Urinary bladder (tissue), 4 donors: ENCODE data around the gene CAMK1D. TPM values are rescaled to one million over a fixed set of nuclear protein-coding genes. Genes with fewer than 3 reads are reported as not detected.
"Not testable (repeated sequence)": the region's sequence is repeated elsewhere in the genome, so short reads cannot be mapped to it uniquely, and the experiment has no call there.

Experiments
- DNase-seq: peaks from one replicate; pipeline ENCODE4 v3.0.0-alpha.2; 2015; ENCODE audit errors: extremely low spot score
- H3K27ac ChIP-seq: one replicate; pipeline ENCODE4 v1.5.1; 2013; ENCODE audit warnings: low read depth, mild to moderate bottlenecking, moderate library complexity
- H3K36me3 ChIP-seq: one replicate; pipeline ENCODE4 v1.6.1; 2013; ENCODE audit warnings: mild to moderate bottlenecking, moderate library complexity; ENCODE audit not compliant: insufficient read depth
- H3K4me1 ChIP-seq: one replicate; pipeline ENCODE4 v1.6.1; 2013; ENCODE audit warnings: mild to moderate bottlenecking, moderate library complexity; ENCODE audit not compliant: insufficient read depth
- H3K4me3 ChIP-seq: one replicate; pipeline ENCODE4 v1.5.1; 2013; ENCODE audit warnings: low read depth, low read length
- WGBS: extraction: QIAGEN DNeasy Blood & Tissue Kit; methylation state at CpG from one replicate; pipeline ENCODE4 v1.1.7; 2013; 5-methylcytosine and 5-hydroxymethylcytosine counted together
- polyA plus RNA-seq: library from polyadenylated mRNA; stranded (reverse); fragments of 200-250 nt; gene quantifications from one replicate; pipeline ENCODE4 v1.2.3, GENCODE V29; 2013
- total RNA-seq: library from RNA; depleted of rRNA; stranded (reverse); fragments of >200 nt; gene quantifications from one replicate; pipeline ENCODE4 v1.2.3, GENCODE V29; 2014
- donor health status: healthy with polysubstance abuse.
- donor health status: healthy.

The CAMK1D gene
- 7.6 TPM for total RNA-seq
- polyA plus RNA-seq = 5.6 TPM

- peak within 1 kb of the TSS; percentile 87 for H3K27ac ChIP-seq
- no peak for DNase-seq
- no peaks in the 10 kb centered on the region for H3K4me1 ChIP-seq
- 1% methylated on average over 92 of the region's 95 CpGs for WGBS
- peak within 1 kb of the TSS; percentile 89 for H3K4me3 ChIP-seq
- H3K36me3 ChIP-seq = no peaks in the 10 kb centered on the region
Measured at GRCh38 chr10:12348870-12349628, at the start of gene CAMK1D. Gene CAMK1D, plus strand, starts transcription at chr10:12349547.

- 96% methylated on average over 4 of the region's 4 CpGs for WGBS
- not testable (repeated sequence) for H3K4me3 ChIP-seq, H3K36me3 ChIP-seq, H3K4me1 ChIP-seq, DNase-seq, H3K27ac ChIP-seq
Measured at GRCh38 chr10:12301036-12301435, 48.3 kb upstream of the CAMK1D start.

GRCh38 chr10:12308057-12308456 is 41.3 kb upstream of the CAMK1D start:
- Histone ChIP-seq H3K4me3 (no peak overlapping the region), H3K4me1 (no peaks in the 10 kb centered on the region), H3K36me3 (no peaks in the 10 kb centered on the region), H3K27ac (no peak overlapping the region)
- no peak for DNase-seq
- WGBS = 86% methylated on average over 6 of the region's 6 CpGs

- DNase-seq = no peak
- Histone ChIP-seq H3K36me3 (no peaks in the 10 kb centered on the region), H3K4me3 (no peak overlapping the region), H3K4me1 (no peaks in the 10 kb centered on the region), H3K27ac (no peak overlapping the region)
- WGBS = 56% methylated on average over 8 of the region's 8 CpGs
Measured at GRCh38 chr10:12308736-12309375, 40.5 kb upstream of the CAMK1D start.

- H3K4me3 ChIP-seq, DNase-seq, H3K4me1 ChIP-seq, H3K27ac ChIP-seq, H3K36me3 ChIP-seq: not testable (repeated sequence)
- WGBS = 83% methylated on average over 5 of the region's 5 CpGs
Measured at GRCh38 chr10:12309783-12310182, 39.6 kb upstream of the CAMK1D start.

GRCh38 chr10:12314836-12315235 is 34.5 kb upstream of the CAMK1D start:
- no peaks in the 10 kb centered on the region for H3K4me1 ChIP-seq
- no peaks in the 10 kb centered on the region for H3K36me3 ChIP-seq
- no peak overlapping the region for H3K4me3 ChIP-seq
- WGBS = 83% methylated on average over 6 of the region's 6 CpGs
- H3K27ac ChIP-seq = no peak overlapping the region
- DNase-seq = no peak

- WGBS = 92% methylated on average over 1 of the region's 1 CpG
Measured at GRCh38 chr10:12319076-12319475, 30.3 kb upstream of the CAMK1D start.

GRCh38 chr10:12320892-12321291 is 28.5 kb upstream of the CAMK1D start:
- 91% methylated on average over 4 of the region's 4 CpGs for WGBS
- H3K4me3 ChIP-seq = no peak overlapping the region
- DNase-seq = no peak
- H3K4me1 ChIP-seq = no peaks in the 10 kb centered on the region
- H3K27ac ChIP-seq = no peak overlapping the region
- no peaks in the 10 kb centered on the region for H3K36me3 ChIP-seq

More at GRCh38 chr10:12319076-12319475, 30.3 kb upstream of the CAMK1D start:
- Histone ChIP-seq H3K4me1 (no peaks in the 10 kb centered on the region), H3K4me3 (no peak overlapping the region), H3K36me3 (no peaks in the 10 kb centered on the region), H3K27ac (no peak overlapping the region)
- no peak for DNase-seq

- no peak for DNase-seq
- 94% methylated on average over 2 of the region's 2 CpGs for WGBS
- Histone ChIP-seq H3K27ac (no peak overlapping the region), H3K4me1 (no peaks in the 10 kb centered on the region), H3K4me3 (no peak overlapping the region), H3K36me3 (no peaks in the 10 kb centered on the region)
Measured at GRCh38 chr10:12321641-12322040, 27.7 kb upstream of the CAMK1D start.

- 74% methylated on average over 9 of the region's 9 CpGs for WGBS
Measured at GRCh38 chr10:12322583-12323131, 26.7 kb upstream of the CAMK1D start.

GRCh38 chr10:12324530-12324929 is 24.8 kb upstream of the CAMK1D start:
- no peak overlapping the region for H3K4me3 ChIP-seq
- no peaks in the 10 kb centered on the region for H3K36me3 ChIP-seq
- WGBS = 97% methylated on average over 3 of the region's 3 CpGs
- no peak overlapping the region for H3K27ac ChIP-seq
- DNase-seq = no peak
- H3K4me1 ChIP-seq = no peaks in the 10 kb centered on the region

More at GRCh38 chr10:12322583-12323131, 26.7 kb upstream of the CAMK1D start:
- Histone ChIP-seq H3K4me3 (no peak overlapping the region), H3K36me3 (no peaks in the 10 kb centered on the region), H3K4me1 (no peaks in the 10 kb centered on the region), H3K27ac (no peak overlapping the region)
- DNase-seq = no peak

GRCh38 chr10:12327074-12327473 is 22.3 kb upstream of the CAMK1D start:
- WGBS = 88% methylated on average over 3 of the region's 3 CpGs
- Histone ChIP-seq H3K4me1 (no peaks in the 10 kb centered on the region), H3K27ac (no peak overlapping the region), H3K36me3 (no peaks in the 10 kb centered on the region), H3K4me3 (no peak overlapping the region)
- DNase-seq = no peak

- no peaks in the 10 kb centered on the region for H3K4me1 ChIP-seq
- H3K4me3 ChIP-seq = no peak overlapping the region
- H3K36me3 ChIP-seq = no peaks in the 10 kb centered on the region
- 91% methylated on average over 2 of the region's 2 CpGs for WGBS
- H3K27ac ChIP-seq = no peak overlapping the region
- DNase-seq = no peak
Measured at GRCh38 chr10:12327476-12327875, 21.9 kb upstream of the CAMK1D start.

- 91% methylated on average over 8 of the region's 9 CpGs for WGBS
- DNase-seq, H3K36me3 ChIP-seq, H3K4me1 ChIP-seq, H3K4me3 ChIP-seq, H3K27ac ChIP-seq: not testable (repeated sequence)
Measured at GRCh38 chr10:12328312-12328711, 21.0 kb upstream of the CAMK1D start.
